HG03354 (cell line): ENCODE measurements around the gene STAT6.

Experiments
- ATAC-seq: cut with Tn5 transposase; IDR thresholded peaks from one replicate; pipeline ENCODE4 v1.9.1; 2021; ENCODE audit warnings: mild to moderate bottlenecking; ENCODE audit not compliant: unreplicated experiment, poor library complexity, severe bottlenecking

The STAT6 gene, protein sequence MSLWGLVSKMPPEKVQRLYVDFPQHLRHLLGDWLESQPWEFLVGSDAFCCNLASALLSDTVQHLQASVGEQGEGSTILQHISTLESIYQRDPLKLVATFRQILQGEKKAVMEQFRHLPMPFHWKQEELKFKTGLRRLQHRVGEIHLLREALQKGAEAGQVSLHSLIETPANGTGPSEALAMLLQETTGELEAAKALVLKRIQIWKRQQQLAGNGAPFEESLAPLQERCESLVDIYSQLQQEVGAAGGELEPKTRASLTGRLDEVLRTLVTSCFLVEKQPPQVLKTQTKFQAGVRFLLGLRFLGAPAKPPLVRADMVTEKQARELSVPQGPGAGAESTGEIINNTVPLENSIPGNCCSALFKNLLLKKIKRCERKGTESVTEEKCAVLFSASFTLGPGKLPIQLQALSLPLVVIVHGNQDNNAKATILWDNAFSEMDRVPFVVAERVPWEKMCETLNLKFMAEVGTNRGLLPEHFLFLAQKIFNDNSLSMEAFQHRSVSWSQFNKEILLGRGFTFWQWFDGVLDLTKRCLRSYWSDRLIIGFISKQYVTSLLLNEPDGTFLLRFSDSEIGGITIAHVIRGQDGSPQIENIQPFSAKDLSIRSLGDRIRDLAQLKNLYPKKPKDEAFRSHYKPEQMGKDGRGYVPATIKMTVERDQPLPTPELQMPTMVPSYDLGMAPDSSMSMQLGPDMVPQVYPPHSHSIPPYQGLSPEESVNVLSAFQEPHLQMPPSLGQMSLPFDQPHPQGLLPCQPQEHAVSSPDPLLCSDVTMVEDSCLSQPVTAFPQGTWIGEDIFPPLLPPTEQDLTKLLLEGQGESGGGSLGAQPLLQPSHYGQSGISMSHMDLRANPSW

GRCh38 chr12:57111031-57111734, at the start of gene STAT6:
TSS of gene STAT6 (minus strand) at chr12:57111362. CDS start at chr12:57108278, 3,084 bp downstream.
- peak; percentile 65 for ATAC-seq

DNA sequence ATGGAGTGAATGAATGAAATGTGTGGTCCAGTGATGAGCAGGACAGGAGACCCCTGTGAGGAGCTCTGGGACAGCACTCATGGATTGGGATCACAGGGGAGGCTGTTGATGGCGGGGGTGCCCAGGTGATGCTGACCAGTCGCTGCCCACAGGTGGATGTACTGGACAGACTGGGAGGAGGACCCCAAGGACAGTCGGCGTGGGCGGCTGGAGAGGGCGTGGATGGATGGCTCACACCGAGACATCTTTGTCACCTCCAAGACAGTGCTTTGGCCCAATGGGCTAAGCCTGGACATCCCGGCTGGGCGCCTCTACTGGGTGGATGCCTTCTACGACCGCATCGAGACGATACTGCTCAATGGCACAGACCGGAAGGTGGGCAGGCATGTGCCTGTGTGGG, 49.6 kb upstream of the STAT6 start:
- no peak for ATAC-seq

DNA sequence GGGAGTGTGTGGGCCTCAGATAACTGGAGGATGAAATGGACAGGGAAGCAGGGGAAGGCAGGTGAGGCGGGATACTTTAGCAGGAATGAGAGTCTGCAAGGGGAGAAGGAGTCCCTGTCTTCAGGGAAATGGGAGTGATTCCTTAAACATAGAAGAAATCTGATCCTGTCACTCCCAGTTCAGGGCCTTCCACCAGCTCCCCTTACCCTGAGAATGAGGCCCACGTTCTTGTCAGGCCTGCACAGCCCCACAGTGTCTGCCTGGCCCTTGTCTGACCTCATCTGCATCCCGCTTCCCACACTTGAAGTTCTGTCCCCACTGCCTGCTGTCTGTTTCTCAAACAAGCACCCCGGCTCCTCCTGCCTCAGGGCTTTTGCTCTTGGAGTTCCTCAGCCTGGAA, 48.9 kb upstream of the STAT6 start:
- no peak for ATAC-seq

DNA sequence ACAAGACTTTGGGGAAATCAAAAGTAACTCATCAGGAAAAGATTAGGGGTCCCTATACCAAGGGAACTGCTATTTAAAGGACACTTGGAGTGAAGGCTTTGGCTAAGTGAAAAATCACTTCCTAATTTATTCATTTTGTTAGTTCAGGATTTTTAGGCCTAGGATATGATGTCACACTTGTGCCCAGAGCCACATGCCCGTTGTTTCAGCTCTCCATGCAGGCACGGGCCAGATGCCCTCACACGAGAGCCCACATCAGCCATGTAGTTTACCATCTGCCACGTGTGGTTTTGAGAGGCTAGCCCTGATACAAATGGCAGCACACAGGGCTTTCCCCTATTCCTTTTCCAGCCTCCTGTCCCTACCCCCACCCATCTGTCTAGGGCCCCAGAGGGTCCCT, 48.1 kb upstream of the STAT6 start:
- no peak for ATAC-seq

DNA sequence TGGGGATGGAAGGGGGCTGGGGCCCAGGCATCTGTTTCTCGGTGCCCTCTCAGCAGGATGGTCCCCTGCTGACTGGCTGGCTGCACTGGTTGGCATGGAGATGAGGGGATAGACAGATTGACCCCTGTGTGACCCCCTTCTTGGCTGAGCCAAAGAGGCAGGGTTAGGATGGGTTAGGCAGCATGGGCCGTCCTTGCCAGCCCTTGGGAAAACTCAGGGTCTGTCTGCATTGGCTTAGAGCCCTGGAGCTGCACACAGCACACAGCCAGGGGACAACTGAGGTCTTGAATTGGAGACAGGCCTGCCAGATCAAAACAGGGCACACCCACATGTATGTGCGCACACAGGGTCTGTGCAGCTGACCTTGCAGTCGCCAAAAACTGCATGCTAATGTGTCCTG, 47.5 kb upstream of the STAT6 start:
- no peak for ATAC-seq

- ATAC-seq = no peak
Observed at GRCh38 chr12:57158186-57158585, 47.0 kb upstream of the STAT6 start.

- no peak for ATAC-seq
Observed at GRCh38 chr12:57157588-57158173, 46.5 kb upstream of the STAT6 start.

- no peak for ATAC-seq
Observed at GRCh38 chr12:57156701-57157403, 45.7 kb upstream of the STAT6 start.

DNA sequence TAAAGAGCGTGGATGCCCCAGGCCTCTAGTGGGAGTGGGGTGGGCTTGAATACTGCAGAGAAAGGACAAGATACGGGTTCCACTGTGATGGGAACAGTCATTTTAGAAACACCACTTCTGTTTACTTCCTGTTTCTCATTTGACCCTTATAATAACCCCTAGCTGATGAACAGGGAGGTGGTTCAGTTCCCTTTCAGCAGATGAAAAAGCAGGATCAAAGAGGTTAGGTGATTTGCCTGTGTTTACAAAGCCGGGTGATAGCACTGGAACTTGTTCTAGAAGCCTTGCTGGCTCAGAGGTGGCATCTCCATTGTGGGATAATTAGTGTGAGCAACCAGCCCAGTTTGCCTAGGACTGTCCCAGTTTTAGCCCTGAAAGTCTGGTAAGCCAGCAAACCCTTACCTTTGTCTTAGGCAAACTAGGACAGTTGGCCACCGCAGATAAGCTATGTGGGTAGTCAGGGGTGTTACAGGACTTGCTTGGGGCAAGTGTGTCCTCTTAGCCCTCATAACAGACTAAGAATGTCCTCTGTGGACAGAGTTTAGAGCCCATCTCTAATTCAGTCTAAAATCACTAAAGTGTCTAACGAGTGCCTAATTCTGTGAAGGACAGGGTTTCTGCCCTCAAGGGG, 43.8 kb upstream of the STAT6 start:
- ATAC-seq = no peak

- no peak for ATAC-seq
Observed at GRCh38 chr12:57154076-57154475, 42.9 kb upstream of the STAT6 start.

DNA sequence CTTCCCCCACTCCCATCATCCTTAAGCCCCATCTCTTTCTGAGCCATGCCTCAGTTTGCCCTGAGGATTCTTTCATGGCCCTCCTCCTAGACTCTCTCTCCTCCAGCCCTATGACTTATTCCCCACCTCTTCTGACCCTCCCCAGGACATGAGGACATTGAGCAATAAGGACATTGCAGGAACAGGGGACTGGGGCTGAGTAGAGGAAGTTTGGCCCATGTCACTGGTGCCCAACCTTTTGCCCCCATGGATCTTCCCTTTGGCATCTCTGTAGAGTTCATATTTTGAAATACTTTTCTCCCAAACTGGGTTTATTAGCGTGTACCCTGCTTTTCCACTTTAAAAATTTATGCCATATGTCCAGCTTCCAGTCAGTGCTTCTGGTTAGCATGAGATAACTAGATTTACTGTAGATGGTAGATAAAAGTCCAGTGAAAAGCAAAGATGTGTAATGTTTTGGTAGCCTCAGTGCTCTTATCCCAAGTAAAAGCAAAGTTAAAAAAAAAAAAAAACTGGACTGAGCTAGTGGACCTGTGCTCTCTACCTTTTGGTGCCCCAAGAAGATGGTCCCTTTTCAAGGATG, 42.3 kb upstream of the STAT6 start:
- ATAC-seq = no peak

DNA sequence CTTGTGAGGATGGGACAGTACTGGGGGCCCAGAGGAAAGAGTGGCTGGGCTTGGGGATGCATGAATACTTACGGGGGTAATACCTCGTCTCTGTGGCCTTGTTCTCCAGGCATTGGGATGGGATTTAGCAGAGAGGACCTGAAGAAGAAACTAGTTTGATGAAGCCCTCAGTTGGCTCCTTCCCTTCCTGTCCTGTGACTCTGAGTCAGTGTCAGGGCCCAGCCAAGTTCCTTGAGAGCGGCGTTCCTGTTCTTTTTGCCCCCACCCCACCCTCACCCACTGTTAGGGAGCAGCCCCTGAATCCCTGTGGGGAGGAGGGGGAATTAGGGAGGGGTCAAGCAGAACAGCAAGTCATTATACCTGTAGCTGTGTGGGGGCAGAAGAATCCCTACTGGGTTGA, 41.5 kb upstream of the STAT6 start:
- no peak for ATAC-seq

- no peak for ATAC-seq
Observed at GRCh38 chr12:57151741-57152630, 40.8 kb upstream of the STAT6 start.

GRCh38 chr12:57150400-57151000, 39.3 kb upstream of the STAT6 start:
- ATAC-seq = no peak

GRCh38 chr12:57149245-57149900, 38.2 kb upstream of the STAT6 start:
- no peak for ATAC-seq

- no peak for ATAC-seq
Observed at GRCh38 chr12:57148469-57149244, 37.5 kb upstream of the STAT6 start.
